HEK293T (cell line): Measurements from ENCODE around the gene LRBA.

ENCODE experiments used
- FOXA1 ChIP-seq: fragments of 450-650 bp; IDR thresholded peaks from 2 replicates; pipeline ENCODE4 v1.6.1; 2016; ENCODE audit warnings: mild to moderate bottlenecking
- FOXK2 ChIP-seq: fragments of 450-650 bp; IDR thresholded peaks from 2 replicates; pipeline ENCODE4 v1.6.1; 2016; ENCODE audit warnings: mild to moderate bottlenecking
- HDGF ChIP-seq: fragments of 450-650 bp; IDR thresholded peaks from 2 replicates; pipeline ENCODE4 v1.6.1; 2017; ENCODE audit warnings: antibody characterized with exemption, borderline replicate concordance
- L3MBTL2 ChIP-seq: fragments of 450-650 bp; conservative IDR thresholded peaks from 2 replicates; pipeline ENCODE4 v1.6.1; 2016; ENCODE audit warnings: mild to moderate bottlenecking
- SP1 ChIP-seq: fragments of 450-650 bp; IDR thresholded peaks from 2 replicates; pipeline ENCODE4 v1.6.1; 2017
- SUZ12 ChIP-seq: fragments of 450-650 bp; IDR thresholded peaks from 2 replicates; pipeline ENCODE4 v1.6.1; 2016; ENCODE audit warnings: mild to moderate bottlenecking

GRCh38 chr4:150720973-150721518 lies 294.0 kb downstream of the LRBA start:
- TF ChIP-seq FOXA1 = no peak
- TF ChIP-seq SUZ12 = no peak
- TF ChIP-seq SP1 = no peak
- TF ChIP-seq HDGF = no peak
- no peak for TF ChIP-seq L3MBTL2
- TF ChIP-seq FOXK2 = no peak
